NCI-H774 (cell line): ENCODE measurements around the gene PDIA3.
"Not testable (repeated sequence)": the region's sequence is repeated elsewhere in the genome, so short reads cannot be mapped to it uniquely, and the experiment has no call there.

Experiments used
- DNase-seq: peaks from one replicate; lab custom pipeline; 2025; lab: John Stamatoyannopoulos, UW

PDIA3 gene

DNA sequence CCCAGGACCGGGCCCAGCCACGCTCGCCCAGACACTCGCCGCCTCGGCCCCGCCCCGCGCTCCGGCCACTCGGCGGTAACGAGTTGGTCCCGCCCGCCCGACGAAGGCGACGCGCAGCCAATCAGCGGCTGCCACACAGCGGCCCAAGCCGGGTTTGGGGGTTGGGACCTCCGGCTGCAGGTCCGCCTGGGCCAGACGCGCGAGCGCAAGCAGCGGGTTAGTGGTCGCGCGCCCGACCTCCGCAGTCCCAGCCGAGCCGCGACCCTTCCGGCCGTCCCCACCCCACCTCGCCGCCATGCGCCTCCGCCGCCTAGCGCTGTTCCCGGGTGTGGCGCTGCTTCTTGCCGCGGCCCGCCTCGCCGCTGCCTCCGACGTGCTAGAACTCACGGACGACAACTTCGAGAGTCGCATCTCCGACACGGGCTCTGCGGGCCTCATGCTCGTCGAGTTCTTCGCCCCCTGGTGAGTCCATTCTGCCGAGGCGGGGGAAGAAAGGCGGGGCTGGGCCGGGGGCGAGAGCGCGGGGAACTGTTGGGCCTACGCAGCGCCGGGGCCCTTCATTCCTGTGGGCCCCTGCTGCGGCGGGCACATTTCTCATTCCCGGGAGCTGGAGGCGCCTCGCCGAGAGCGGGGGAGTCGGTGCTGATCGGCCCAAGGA lies at the start of gene PDIA3:
PDIA3 (plus strand) TSS at position 194 of the 658 bp plus-strand sequence; CDS start at position 296, 102 bp downstream.
- DNase-seq: peak; percentile 82

DNA sequence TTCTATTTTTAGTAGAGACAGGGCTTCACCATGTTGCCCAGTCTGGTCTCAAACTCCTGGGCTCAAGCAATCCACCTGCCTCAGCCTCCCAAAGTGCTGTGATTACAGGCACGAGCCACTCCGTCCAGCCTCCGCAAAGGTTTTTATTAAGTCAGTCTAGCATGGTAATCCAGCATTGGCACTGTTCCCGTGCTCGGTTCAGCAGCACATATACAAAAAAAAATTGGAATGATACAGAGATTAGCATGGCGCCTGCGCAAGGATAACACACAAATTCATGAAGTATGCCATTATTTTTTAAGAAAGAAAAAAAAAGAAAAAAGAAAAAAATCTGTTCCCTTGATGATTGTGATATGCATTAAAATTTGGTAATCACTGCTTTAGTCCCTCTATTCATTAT lies 44.1 kb upstream of the PDIA3 start:
- DNase-seq: no peak

DNA sequence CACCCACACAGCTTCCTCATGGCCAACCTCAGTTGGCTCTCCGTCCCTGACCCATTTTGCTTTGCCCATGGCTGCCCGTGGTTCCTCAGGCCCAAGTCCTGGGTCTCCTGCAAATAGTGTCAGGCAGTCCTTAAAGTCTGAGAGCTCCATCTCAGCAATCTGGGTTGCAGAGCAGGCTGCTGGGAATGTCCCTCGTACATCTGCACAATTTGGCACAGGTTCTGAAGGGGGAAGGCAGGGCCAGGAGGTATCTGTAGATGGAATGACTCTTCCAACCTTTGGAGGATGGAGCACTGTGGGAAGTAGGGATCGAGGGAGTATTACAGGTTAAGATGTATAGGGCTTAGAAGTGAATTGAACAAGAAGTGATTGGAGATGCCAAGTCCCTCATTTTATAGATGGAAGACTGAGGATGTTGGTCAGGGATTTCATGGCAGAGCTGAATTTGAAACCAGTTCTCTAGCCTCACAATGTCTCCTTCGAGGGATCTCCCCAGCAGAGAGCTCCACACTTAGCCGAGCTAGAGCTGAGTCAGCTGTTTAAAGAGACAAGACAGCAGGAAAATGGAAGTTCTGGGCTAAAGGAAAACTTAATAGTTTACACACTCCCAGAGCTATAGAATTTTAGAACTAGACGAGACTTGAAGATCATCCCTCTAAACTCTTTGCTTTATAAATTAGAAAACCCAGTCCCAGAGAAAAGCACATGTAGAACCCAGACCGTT lies 43.4 kb upstream of the PDIA3 start:
- no peak for DNase-seq

DNA sequence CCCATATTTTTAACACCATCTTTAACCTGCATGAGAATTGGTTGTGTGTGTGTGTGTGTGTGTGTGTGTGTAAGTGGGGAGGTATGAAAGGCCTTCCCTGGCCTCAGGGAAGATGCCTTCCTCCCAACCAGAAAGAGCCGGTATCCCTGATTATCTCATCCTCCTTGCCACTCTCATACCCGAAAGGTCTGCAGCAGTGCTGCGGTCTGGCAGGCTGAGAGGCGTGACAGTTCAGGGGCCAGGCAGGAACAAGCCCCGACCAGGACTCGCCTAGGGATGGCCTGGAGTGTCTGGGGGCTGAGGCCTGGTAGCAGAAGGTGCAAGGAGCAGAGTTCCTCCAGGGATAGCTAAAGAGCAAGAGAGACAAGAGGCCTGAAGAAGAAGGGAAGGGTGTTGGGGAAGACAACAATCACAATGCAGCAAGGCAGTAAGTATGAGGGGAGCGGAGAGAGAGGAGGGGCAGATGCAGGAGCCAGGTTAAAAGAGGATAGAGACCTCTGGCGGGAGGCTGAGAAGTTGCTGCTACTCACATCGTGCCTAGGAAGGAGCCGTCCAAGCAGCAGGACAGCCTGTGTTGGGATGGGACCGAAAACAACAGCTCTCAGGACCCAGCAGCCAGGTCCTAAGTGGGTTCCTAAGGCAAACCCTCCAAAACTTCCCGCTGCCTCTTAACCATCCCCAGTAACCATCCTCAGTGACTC lies 35.7 kb upstream of the PDIA3 start:
- DNase-seq: not testable (repeated sequence)

DNA sequence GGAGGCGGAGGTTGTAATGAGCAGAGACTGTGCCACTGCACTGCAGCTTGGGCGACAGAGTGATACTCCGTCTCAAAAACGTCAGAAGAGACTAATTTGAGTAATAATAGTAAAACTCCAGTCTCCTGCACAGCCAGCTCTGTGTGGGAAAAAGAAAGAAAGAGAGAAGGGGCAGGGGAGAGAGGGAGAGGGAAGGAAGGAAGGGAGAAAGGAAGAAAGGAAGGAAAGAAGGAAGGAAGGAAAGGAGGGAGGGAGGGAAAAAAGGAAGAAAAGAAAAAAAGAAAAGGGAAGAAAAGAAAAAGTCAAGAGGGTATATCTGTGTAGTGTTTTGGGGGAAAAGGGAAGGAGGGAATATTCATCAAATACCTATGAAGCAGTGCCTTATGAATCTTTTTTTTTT lies 23.1 kb upstream of the PDIA3 start:
- DNase-seq: no peak

DNA sequence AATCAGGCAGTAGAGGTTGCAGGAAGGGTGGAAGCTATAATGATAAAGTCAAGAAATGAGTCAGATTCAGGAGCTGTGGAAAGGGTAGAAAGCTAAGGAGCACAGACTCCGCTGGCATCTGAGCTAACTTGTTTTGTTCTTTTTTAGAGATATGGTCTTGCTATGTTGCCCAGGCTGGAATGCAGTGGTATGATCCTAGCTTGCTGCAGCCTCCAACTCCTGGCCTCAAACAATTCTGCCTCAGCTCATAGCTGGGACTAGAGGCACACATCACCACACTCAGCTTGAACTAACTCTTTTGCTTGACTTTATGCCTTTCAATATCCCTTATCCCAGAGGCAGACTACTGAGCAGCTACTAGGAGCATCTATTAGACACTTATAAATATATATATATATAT lies 19.9 kb upstream of the PDIA3 start:
- not testable (repeated sequence) for DNase-seq

DNA sequence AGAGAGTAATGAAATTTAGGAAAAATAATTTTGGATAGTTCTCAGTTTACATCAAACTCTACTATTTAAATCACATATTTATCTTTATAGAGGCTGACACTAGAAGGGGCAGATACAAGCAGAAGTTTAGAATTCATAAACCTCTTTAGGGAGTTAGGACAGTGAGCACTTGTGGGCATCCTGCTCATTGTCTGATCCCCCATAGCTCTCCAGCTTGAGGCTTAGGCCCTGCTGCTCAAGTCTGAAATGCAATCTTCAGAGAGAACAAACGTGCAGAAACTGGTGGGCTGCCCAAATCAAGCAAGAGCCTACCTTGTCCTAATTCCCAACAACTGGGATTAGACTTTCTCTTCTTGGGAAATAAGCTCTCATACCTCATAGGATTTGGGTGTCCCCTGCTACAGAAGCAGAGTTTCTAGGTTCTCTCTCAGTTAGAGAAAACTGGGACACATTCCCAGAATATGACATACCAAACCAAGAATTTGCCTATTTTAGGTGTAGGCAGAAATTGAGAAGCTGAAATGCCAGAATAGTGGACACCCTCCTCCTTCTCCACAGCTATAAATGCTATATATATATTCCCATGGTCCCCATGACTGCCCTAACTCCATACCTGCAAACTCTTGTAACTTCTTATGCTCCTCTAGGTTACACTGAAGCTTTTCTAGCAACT lies 18.0 kb upstream of the PDIA3 start:
- not testable (repeated sequence) for DNase-seq

DNA sequence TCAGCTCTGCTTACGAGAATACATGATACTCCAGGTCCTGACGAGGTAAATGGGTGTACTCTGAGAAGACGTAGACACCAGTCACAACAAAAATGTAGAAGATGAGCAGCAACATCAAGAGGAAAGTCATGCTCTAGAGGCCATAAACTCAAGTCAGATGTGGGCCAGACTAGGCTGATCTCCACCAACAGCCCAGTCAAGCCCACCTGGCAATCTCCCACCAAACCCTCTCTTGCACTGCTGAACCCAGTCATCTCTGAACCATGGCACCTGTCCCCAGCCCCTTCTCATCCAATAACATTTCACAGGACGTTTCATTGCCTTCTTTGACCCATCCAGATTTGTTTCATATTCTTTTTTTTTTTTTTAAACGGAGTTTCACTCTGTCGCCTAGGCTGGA lies 10.8 kb upstream of the PDIA3 start:
- no peak for DNase-seq

DNA sequence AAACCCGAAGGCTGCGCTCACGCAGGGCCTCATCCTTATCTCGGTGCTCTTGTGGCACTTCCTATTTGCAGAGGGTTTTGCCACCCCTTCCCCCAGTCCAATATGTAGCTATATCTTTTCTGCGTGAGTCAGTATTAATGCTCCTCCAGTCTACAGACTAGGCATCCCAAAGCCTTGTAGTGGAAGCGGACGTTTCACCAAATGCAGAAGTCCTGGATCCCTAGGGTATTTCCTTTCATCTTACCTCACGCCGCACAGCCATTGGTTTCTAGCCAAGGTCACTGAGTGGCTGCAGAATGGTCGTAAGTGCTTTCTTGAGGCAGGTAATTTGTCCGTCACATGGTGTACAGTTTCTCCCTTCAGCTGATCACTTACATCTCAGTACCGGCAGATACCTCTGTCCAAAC lies 668 bp downstream of the PDIA3 start:
- peak; percentile 4 for DNase-seq

DNA sequence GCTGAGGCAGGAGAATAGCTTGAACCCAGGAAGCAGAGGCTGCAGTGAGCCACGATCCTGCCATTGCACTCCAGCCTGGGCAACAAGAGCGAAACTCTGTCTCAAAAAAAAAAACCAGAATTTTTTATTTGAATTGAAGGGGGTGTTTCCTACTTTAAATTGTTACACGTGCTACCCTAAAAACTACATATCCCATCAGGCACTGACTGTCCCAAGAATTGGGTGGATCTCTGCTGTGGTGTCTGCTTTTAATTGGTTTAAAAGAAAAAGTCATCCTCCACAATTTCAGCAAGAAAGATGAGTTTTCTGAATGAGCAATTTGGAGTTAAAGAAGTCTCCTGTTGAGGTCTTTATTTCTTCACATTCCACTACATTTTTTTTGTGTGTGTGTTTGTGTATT lies 2.1 kb downstream of the PDIA3 start:
- no peak for DNase-seq

DNA sequence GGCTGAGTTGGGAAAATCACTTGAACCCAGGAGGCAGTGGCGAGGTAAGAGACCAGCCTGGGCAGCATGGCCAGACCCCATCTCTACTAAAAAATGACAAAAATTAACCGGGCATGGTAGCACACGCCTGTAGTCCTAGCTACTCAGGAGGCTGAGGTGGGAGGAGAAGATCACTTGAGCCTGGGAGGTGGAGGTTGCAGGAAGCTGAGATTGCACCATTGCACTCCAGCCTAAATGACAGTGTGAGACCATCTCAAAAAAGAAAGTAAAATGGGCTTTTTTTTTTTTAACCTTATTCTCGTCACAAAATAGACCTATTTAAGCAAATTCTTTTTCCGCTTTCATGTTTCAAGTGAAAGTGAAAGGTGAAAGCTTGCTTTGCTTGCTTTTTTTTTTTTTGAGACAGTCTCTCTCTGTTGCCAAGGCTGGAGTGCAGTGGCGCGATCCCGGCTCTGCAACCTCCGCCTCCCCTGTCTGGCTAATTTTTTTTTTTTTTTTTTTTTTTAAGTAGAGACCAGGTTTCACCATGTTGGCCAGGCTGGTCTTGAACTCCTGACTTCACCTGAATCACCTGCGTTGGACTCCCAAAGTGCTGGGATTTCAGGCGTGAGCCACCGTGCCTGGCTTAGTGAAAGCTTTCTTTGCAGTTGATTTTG lies 3.6 kb downstream of the PDIA3 start:
- DNase-seq: no peak

DNA sequence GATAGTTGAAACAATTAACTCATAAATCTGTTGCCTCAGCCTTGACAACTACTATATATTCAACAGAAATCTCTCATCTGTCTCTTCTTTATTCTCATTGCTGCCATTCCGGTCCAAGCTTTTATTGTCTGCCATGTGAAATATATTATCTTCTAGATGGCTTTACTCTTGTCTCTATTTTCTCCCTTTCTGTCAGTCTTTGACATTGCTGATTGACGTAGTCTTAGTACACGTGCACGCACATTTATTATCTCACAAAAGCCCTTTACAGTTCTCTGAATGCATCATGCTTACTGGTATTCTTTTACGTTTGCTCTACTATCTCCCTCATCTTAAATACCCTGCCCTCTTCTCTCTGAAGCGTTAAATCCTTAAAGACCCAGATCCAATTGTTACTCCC lies 5.6 kb downstream of the PDIA3 start:
- no peak for DNase-seq

DNA sequence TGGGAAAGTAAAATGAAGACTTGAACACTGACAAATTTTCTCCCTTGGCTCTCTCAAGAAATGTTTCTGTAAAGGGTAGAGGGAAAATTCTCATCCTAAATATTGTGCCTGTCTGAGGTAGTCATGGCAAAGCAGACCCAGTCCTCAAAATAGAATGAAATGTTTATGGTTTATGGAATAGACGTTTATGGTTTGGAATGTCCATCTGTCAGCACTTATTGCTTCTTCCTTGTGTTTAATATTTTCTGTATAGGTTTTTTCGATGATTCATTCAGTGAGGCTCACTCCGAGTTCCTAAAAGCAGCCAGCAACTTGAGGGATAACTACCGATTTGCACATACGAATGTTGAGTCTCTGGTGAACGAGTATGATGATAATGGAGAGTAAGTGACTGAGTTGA lies 16.6 kb downstream of the PDIA3 start:
- DNase-seq: no peak

DNA sequence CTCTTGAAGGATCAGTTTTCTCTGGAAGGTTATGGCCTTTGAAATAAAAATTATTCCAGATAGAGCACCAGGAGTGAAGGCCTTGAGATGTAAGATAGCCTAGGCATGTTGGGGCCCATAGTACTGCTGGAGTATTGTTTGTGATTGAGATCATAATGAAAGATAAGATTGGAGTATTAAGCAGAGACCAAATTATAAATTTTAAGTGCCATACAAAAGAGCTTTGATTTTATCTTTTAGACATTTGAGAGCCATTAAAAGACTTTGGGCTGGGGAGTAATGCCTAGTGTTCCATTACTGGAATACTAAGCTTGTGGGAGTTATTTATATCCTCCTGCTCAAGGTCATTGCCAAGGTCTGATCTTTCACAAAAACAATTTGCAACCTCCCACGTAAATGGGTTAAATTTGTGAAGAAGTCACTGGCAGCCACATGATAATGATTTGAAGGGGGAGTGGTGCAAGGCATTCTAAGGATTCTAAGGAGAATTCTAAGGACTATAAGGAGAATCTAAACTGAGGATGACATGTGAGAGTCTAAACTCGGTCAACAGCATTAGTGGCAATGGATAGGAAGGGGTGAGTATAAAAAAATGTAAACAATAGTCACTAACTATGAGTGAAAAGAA lies 17.7 kb downstream of the PDIA3 start:
- DNase-seq: no peak

DNA sequence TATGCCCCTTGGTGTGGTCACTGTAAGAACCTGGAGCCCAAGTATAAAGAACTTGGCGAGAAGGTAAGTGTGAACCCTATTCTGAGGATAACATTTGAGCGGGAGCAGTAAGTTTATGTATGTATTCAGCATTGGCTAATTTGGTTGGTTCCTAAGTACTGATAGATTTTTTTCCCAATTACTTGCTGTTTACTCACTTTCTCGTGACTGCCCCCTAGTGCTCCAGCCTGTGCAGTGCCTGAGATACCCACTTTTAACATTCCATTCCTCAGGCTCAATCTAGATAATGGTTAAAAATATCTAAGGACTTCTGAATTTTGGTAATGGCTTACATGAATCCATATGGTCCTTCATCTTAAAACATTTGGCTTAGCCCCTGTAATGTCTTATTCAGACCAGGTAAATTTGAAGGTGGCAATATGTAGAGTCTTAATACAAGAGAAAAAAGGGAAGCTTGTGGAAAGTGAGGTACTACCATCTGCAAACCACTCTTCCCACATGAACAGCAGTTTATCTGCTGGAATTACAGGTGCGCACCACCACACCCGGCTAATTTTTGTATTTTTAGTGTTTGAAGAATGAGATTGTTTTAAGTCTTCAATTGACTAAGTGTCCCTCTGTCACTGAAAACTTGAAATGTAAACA lies 23.5 kb downstream of the PDIA3 start:
- peak; percentile 9 for DNase-seq

DNA sequence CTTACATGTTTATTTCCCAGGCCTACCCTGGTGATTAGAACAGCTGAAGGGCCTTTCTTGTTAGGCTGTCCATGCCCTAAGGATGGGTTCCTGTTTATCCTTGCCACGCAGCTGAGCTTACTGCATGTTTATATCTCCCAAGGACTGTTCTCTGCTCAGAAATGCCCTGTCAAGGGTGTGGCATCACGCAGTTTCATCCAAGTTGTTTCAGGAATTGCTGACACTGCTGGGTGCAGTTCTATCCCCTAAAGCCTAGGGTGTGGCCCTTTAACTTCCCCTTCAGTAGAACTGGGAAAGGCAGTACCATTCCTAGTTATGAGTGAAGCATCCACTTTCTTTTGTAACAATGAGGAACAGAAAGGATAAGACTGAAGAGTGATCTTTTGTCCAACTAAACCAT lies 25.6 kb downstream of the PDIA3 start:
- DNase-seq: no peak

DNA sequence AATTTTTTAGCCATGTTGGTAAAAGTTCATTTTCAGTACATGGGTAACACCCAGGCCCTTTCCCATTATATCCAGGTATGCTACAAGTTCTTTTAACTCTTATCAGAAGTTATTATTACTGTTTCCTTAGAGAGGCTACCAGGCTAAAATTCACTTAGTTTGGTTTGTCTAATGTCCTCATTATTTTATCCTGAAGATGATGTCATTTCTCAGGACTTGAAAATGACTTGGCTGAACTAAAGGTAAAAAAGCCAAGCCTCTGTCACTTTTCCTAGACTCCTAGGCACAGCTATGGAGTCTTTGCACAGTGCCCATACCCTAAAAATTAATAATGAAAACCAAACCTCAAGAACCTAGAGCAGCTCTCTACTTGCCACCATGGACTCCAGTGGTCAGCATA lies 26.4 kb downstream of the PDIA3 start:
- DNase-seq: no peak

DNA sequence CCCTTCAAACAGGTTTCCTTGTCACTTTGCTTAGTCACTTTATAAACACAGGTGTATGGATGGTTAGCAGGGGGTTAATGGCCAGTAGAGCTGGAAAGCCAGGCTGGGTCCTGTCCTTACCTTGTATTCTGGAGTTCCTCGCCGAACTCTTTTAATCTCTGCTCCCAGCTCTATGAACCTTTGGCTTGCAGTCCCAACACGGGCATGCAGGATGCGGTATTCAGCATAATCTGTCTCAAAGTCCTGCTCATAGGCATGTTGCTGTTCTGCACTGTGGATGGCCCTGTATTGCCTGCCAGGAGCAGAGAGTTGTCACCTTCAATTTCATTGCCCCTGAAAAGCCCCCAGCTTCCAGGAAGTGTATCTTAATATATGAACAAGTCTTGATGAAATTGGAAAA lies 27.8 kb downstream of the PDIA3 start:
- no peak for DNase-seq

DNA sequence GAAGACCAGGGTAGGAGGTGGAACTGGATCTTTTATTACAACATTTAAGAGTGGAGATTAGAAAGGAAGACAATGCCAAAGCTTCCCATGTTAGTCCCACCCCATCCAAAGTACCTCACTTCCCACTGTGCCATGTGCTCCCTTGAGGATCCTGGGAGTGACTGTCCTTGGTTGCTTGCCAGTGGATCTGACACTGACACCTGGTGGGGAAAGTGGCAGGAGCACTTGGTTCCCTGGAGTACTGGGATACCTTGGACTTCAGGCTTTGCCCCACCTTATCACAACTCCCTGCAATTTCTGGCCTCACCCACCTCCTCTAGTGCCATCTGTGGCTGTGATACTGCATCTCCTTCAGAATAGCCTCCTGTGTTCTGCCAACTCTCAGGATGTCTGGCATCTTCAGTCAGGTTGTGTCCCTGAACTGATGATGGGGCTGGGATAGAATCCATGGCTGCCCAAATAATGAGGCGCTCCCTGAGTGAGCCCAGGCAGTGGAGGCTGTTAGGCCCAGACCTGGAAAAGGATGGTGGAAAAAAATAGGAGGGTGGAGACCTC lies 29.2 kb downstream of the PDIA3 start:
- DNase-seq: peak; percentile 6

DNA sequence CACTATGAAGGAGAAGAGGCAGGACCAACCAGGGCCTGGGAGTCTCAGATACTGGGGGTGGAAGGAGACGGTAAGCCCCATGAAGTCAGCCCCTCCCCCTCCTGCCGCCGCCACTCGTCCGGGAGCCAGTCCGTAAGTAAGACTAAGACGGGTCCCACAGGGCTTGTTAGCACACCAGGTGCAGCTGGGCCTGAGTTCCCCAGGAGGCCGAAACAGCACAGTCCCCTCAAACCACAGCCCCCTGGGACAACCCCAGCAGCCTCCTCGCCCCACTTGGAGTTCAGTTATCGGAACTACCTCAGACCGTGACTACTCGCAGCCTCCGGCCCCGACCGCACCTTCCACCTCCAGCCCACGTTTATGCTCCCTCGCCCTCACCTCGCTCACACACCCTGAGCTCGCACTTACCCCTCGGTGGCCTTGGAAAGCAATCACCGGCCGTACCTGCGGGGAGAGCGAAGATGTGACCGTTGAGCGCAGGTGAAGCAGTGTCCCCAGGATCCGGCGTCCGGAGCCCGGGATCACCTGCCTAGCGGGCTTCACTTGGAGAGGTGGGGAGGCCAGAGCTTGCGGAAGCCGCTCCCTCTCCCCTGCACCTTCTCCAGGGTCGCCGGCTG lies 30.0 kb downstream of the PDIA3 start:
- DNase-seq: no peak
